Mammary epithelial cell (primary cell): ENCODE measurements around the gene GPR157.

Experiments used
- CTCF ChIP-seq, 2 donors: IDR thresholded peaks in 1 of 2; conservative IDR thresholded peaks in 1 of 2; 2 replicates each; pipeline ENCODE4 v1.5.1; 2011 to 2012; ENCODE audit warnings: inconsistent platforms in 2 of 2, low read length in 2 of 2, mild to moderate bottlenecking in 2 of 2, control low read depth in 1 of 2, low read depth in 1 of 2; ENCODE audit not compliant: insufficient read depth in 1 of 2; ENCODE audit errors: extremely low read depth in 1 of 2
- EZH2 ChIP-seq: IDR thresholded peaks from 2 replicates; pipeline ENCODE4 v1.6.1; 2012; ENCODE audit warnings: low read length, inconsistent platforms, borderline replicate concordance

- TF ChIP-seq CTCF (conservative IDR thresholded peaks at IDR 0.05 in 1 of 2, IDR thresholded peaks at IDR 0.05 in 1 of 2; ENCODE audit: extremely low read depth in 1 of 2, insufficient read depth in 1 of 2, low read depth in 1 of 2, low read length in 2 of 2) = no peak
- TF ChIP-seq EZH2 = no peak
These were observed 41.3 kb downstream of the GPR157 start for GRCh38 chr1:9087411-9088125.
